B cell (primary cell): ENCODE data around the gene MAGEB17. TPM values are rescaled to one million over a fixed set of nuclear protein-coding genes. Genes with fewer than 3 reads are reported as not detected.

ENCODE experiments used
- ATAC-seq: fragments of 200-7000 bp; cut with Tn5 transposase; one replicate; pipeline ENCODE4 v1.10.0; 2021; ENCODE audit warnings: low read depth, mild to moderate bottlenecking, moderate number of reproducible peaks, moderate library complexity
- CTCF ChIA-PET: fragments of 350-600 bp; sonication (Branson Sonifier 250); formaldehyde crosslinking; loops from one replicate; lab custom pipeline; 2021; ENCODE audit warnings: antibody characterized with exemption, inconsistent platforms; lab: Charles Lee
- POLR2A ChIA-PET: fragments of 350-600 bp; sonication (Branson Sonifier 250); formaldehyde crosslinking; loops from one replicate; lab custom pipeline; 2021; ENCODE audit warnings: antibody characterized with exemption; lab: Charles Lee
- DNase-seq: peaks from one replicate; pipeline ENCODE4 v3.0.0; 2013
- H2AFZ ChIP-seq: 2 replicates; pipeline ENCODE4 v1.6.1; 2012; ENCODE audit warnings: mild to moderate bottlenecking, low read depth, low read length; ENCODE audit not compliant: insufficient read depth, poor library complexity, severe bottlenecking
- H3K27ac ChIP-seq, 2 donors: 1 replicate in 1 of 2; 2 replicates in 1 of 2; pipeline ENCODE4 v1.5.1; 2012 to 2013; ENCODE audit warnings: low read length in 2 of 2, mild to moderate bottlenecking in 2 of 2, moderate library complexity in 1 of 2
- H3K27me3 ChIP-seq, 4 experiments: fragments of 200-600 bp in 1 of 4; sonication (generic) in 1 of 4; replicated peaks in 1 of 4; 1 replicate in 2 of 4; 2 replicates in 2 of 4; pipeline versions ENCODE4 v1.6.1 to v1.7.0; 2013 to 2016; ENCODE audit warnings: low read length in 3 of 4, mild to moderate bottlenecking in 2 of 4, mixed read lengths in 1 of 4, moderate library complexity in 1 of 4; ENCODE audit not compliant: insufficient read depth in 4 of 4, control insufficient read depth in 3 of 4; ENCODE audit errors: control extremely low read depth in 1 of 4
- H3K36me3 ChIP-seq, 2 experiments: replicated peaks in 1 of 2; 1 replicate in 1 of 2; 2 replicates in 1 of 2; pipeline versions ENCODE4 v1.6.1 to v1.7.1; 2013; ENCODE audit warnings: low read length in 1 of 2; ENCODE audit not compliant: insufficient read depth in 2 of 2, control insufficient read depth in 1 of 2; ENCODE audit errors: control extremely low read depth in 1 of 2, extremely low read depth in 1 of 2
- H3K4me1 ChIP-seq, 2 donors: fragments of 200-600 bp in 1 of 2; sonication (generic) in 1 of 2; 1 replicate in 1 of 2; 2 replicates in 1 of 2; pipeline versions ENCODE4 v1.5.1 to v1.6.1; 2013 to 2017; ENCODE audit warnings: low read length in 2 of 2; ENCODE audit not compliant: control insufficient read depth in 2 of 2, insufficient read depth in 2 of 2
- H3K4me2 ChIP-seq: replicated peaks from 2 replicates; pipeline ENCODE3; 2012; ENCODE audit warnings: mild to moderate bottlenecking, low read depth, low read length; ENCODE audit not compliant: poor library complexity, severe bottlenecking
- H3K4me3 ChIP-seq, 5 experiments: fragments of 200-600 bp in 1 of 5; sonication (generic) in 1 of 5; 1 replicate in 3 of 5; 2 replicates in 2 of 5; pipeline versions ENCODE4 v1.5.1 to v1.7.0; 2011 to 2016; ENCODE audit warnings: low read length in 4 of 5, mild to moderate bottlenecking in 4 of 5, low read depth in 2 of 5, control low read depth in 1 of 5, moderate library complexity in 1 of 5; ENCODE audit not compliant: insufficient read depth in 1 of 5; ENCODE audit errors: control extremely low read depth in 1 of 5, extremely low read depth in 1 of 5
- H3K79me2 ChIP-seq: fragments of 200-600 bp; sonication (generic); one replicate; pipeline ENCODE4 v1.6.0; 2016; ENCODE audit warnings: low read length; ENCODE audit not compliant: control insufficient read depth, insufficient read depth
- H3K9ac ChIP-seq: fragments of 200-600 bp; sonication (generic); 2 replicates; pipeline ENCODE4 v1.6.1; 2017; ENCODE audit warnings: mild to moderate bottlenecking, low read length, moderate library complexity
- H3K9me3 ChIP-seq, 3 donors: one replicate each; pipeline versions ENCODE4 v1.6.1 to v1.7.1; 2013; ENCODE audit warnings: low read length in 2 of 3; ENCODE audit not compliant: control insufficient read depth in 2 of 3, insufficient read depth in 1 of 3; ENCODE audit errors: control extremely low read depth in 1 of 3
- H4K20me1 ChIP-seq: 2 replicates; pipeline ENCODE4 v1.6.0; 2012; ENCODE audit warnings: mild to moderate bottlenecking, low read length; ENCODE audit not compliant: insufficient read depth, control insufficient read depth, poor library complexity, severe bottlenecking
- H3K27ac Mint-ChIP-seq: one replicate; pipeline ENCODE4 v1.8.0; 2021; ENCODE audit warnings: mixed read lengths
- H3K27me3 Mint-ChIP-seq: one replicate; pipeline ENCODE4 v1.8.0; 2021; ENCODE audit warnings: mixed read lengths
- H3K4me1 Mint-ChIP-seq: one replicate; pipeline ENCODE4 v1.8.0; 2021; ENCODE audit warnings: mixed read lengths
- H3K4me3 Mint-ChIP-seq: one replicate; pipeline ENCODE4 v1.8.0; 2021; ENCODE audit warnings: mixed read lengths
- H3K9me3 Mint-ChIP-seq: one replicate; pipeline ENCODE4 v1.8.0; 2022; ENCODE audit warnings: mixed read lengths; ENCODE audit not compliant: insufficient read depth
- EZH2 ChIP-seq: IDR thresholded peaks from 2 replicates; pipeline ENCODE4 v1.6.1; 2012; ENCODE audit warnings: borderline replicate concordance, low read depth, mild to moderate bottlenecking, moderate library complexity, low read length; ENCODE audit not compliant: insufficient read depth, poor library complexity, severe bottlenecking
- WGBS: methylation state at CpG from one replicate; pipeline ENCODE4 v1.1.5; 2013; ENCODE audit warnings: missing lambda C conversion rate; ENCODE audit not compliant: insufficient coverage; 5-methylcytosine and 5-hydroxymethylcytosine counted together
- intact Hi-C: fragments of 100-400 bp; cut with micrococcal nuclease; formaldehyde crosslinking; loops from one replicate; pipeline ENCODE4 v1.10.0; 2022
- polyA plus RNA-seq: library from polyadenylated mRNA; depleted of rRNA; stranded (reverse); fragments of >200 nt; gene quantifications from 2 replicates; pipeline ENCODE4 v1.2.3, GENCODE V29; 2012
- total RNA-seq, 2 donors: library from RNA; stranded (reverse); fragments of 120-200 nt in 1 of 2; gene quantifications; 1 replicate in 1 of 2; 2 replicates in 1 of 2; pipeline versions ENCODE4 v1.2.3 to v1.2.4, GENCODE V29; 2013 to 2022
- TF ChIP-seq, protein P1 (sequence below): fragments of 200-600 bp; IDR thresholded peaks from one replicate; pipeline ENCODE4 v1.8.0; 2022; ENCODE audit warnings: antibody characterized with exemption, mild to moderate bottlenecking

MAGEB17 gene
- total and polyA plus RNA-seq, 2 donors (not counting 1 experiment from before 2014, with no cell fraction given): 0.16 TPM; not detected in 1

DNA sequence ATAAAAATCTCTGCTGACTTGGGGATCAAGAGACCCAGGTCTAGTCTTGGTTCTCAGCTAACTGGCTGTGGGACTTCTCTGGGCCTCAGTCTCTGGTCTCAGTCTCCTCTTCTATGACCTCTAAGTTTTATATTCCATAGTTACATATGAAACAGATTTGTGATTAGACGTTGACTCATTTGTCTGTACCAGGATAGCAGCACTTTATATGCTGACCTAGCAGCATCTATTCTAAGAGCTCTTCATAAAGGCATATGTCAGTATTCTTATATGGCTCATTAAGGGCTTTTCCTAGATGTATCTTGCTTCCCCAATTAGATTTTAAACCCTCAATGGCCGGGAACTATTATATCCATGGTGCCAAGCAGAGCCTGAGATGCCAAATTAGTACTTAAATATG lies 31.2 kb upstream of the MAGEB17 start:
- no peak for DNase-seq
- no peak overlapping the region for H3K9ac ChIP-seq
- no peak overlapping the region for H3K4me3 ChIP-seq
- no peak for ATAC-seq
- H3K27me3 ChIP-seq: peaks cover 0 to 2% (median 0%) of the 10 kb centered on the region in 4 experiments
- ChIA-PET POLR2A (no interaction called here), CTCF (interaction anchor here (1.0 to 1.4 kb wide), 2 partner anchors 13 kb away, joined by 3 to 6 read pairs; partner anchors contain the start of gene GRPR)
- Mint-ChIP-seq H3K9me3 (no peaks in the 10 kb centered on the region), H3K4me1 (peaks cover 10% of the 10 kb centered on the region), H3K4me3 (no peak overlapping the region), H3K27me3 (no peaks in the 10 kb centered on the region), H3K27ac (no peak overlapping the region)
- TF ChIP-seq EZH2: no peak
- TF ChIP-seq, protein P1, sequence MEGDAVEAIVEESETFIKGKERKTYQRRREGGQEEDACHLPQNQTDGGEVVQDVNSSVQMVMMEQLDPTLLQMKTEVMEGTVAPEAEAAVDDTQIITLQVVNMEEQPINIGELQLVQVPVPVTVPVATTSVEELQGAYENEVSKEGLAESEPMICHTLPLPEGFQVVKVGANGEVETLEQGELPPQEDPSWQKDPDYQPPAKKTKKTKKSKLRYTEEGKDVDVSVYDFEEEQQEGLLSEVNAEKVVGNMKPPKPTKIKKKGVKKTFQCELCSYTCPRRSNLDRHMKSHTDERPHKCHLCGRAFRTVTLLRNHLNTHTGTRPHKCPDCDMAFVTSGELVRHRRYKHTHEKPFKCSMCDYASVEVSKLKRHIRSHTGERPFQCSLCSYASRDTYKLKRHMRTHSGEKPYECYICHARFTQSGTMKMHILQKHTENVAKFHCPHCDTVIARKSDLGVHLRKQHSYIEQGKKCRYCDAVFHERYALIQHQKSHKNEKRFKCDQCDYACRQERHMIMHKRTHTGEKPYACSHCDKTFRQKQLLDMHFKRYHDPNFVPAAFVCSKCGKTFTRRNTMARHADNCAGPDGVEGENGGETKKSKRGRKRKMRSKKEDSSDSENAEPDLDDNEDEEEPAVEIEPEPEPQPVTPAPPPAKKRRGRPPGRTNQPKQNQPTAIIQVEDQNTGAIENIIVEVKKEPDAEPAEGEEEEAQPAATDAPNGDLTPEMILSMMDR: no peak
- no peaks in the 10 kb centered on the region for H4K20me1 ChIP-seq
- peaks cover 13% of the 10 kb centered on the region in 2 donors for H3K4me1 ChIP-seq
- no peak overlapping the region for H3K27ac ChIP-seq
- WGBS: no CpG with 5 or more reads among the region's 2 CpGs
- no peaks in the 10 kb centered on the region for H3K79me2 ChIP-seq
- no peak overlapping the region for H3K4me2 ChIP-seq
- intact Hi-C loops: no loop called here
- H3K36me3 ChIP-seq: no peaks in the 10 kb centered on the region
- H2AFZ ChIP-seq: no peak overlapping the region
- no peaks in the 10 kb centered on the region for H3K9me3 ChIP-seq

DNA sequence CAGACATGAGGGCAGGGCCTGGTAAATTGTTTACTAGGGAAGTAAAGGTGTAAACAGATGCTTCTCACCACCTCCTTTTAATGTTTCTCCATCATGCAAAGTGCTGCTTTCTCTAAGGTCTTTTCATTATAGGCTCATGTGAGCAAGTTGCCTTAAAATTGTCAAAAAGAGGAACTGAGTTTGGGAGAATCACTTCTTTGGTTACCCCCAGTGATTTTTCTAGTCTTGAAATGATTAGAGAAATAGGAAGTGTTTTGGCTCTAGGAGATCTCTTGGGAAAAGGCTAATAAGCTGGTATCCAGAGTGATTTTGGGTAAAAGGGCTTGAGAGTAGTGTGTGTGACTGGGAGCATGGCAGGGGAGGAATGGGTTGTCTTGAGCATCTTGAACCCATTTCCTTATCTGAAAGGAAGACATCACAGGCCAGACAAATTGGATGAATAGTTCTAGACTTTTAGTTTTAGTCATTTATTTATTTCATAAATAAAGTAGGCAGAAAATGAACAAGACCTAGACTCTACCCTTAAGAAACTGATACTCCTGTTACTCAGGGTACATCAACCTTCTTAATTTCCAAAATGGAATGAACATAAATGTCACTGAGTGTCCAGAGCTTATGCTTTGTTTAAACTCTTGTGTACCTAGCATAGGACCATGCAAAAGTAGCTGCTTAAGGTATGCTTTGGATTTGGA lies 29.7 kb upstream of the MAGEB17 start:
- peaks cover 10% of the 10 kb centered on the region for H3K4me1 Mint-ChIP-seq
- no peak overlapping the region for H3K27ac ChIP-seq
- H3K4me3 Mint-ChIP-seq: no peak overlapping the region
- CTCF ChIA-PET: interaction anchor here (0.7 to 2.6 kb wide), 6 partner anchors 12 to 322 kb away, joined by 3 to 16 read pairs (median 4); partner anchors contain the start of genes AP1S2 and GRPR
- H3K9me3 ChIP-seq: no peaks in the 10 kb centered on the region
- H3K9me3 Mint-ChIP-seq: no peaks in the 10 kb centered on the region
- H3K4me2 ChIP-seq: no peak overlapping the region
- no peak overlapping the region for H3K4me3 ChIP-seq
- no peaks in the 10 kb centered on the region for H3K36me3 ChIP-seq
- peaks cover 13% of the 10 kb centered on the region in 2 donors for H3K4me1 ChIP-seq
- intact Hi-C loops: no loop called here
- no peaks in the 10 kb centered on the region for H3K79me2 ChIP-seq
- DNase-seq (peak; percentile 49), ATAC-seq (peak; percentile 45)
- H3K9ac ChIP-seq: no peak overlapping the region
- H4K20me1 ChIP-seq: no peaks in the 10 kb centered on the region
- H3K27me3 Mint-ChIP-seq: no peaks in the 10 kb centered on the region
- no peak for TF ChIP-seq EZH2
- TF ChIP-seq, protein P1: no peak
- H3K27me3 ChIP-seq: peaks cover 0 to 2% (median 1%) of the 10 kb centered on the region in 4 experiments
- H2AFZ ChIP-seq: no peak overlapping the region
- no peak overlapping the region for H3K27ac Mint-ChIP-seq
- POLR2A ChIA-PET: no interaction called here
